SK-N-SH (cell line): Measurements from ENCODE around the gene CNBP.

Experiments
- EP300 ChIP-seq, 2 experiments: IDR thresholded peaks; 2 replicates each; pipeline versions ENCODE4 v1.4.0 to v1.6.1; 2012; ENCODE audit warnings: borderline replicate concordance in 1 of 2, low read depth in 1 of 2, low read length in 1 of 2
- GATA2 ChIP-seq: sonication (generic); formaldehyde crosslinking; IDR thresholded peaks from 2 replicates; pipeline ENCODE4 v1.5.0; 2020; ENCODE audit warnings: mild to moderate bottlenecking, missing genetic modification reagents
- JUND ChIP-seq: IDR thresholded peaks from 2 replicates; pipeline ENCODE4 v1.4.0; 2012
- MXI1 ChIP-seq: IDR thresholded peaks from 2 replicates; pipeline ENCODE4 v1.6.1; 2012; ENCODE audit warnings: mild to moderate bottlenecking, low read depth, low read length, improper control_type of control experiment
- SIN3A ChIP-seq: IDR thresholded peaks from 2 replicates; pipeline ENCODE4 v1.6.1; 2012; ENCODE audit warnings: low read depth, mild to moderate bottlenecking, low read length, moderate library complexity, borderline replicate concordance
- TAF1 ChIP-seq: IDR thresholded peaks from 2 replicates; pipeline ENCODE4 v1.6.1; 2012; ENCODE audit warnings: low read depth, mild to moderate bottlenecking, low read length, moderate library complexity, borderline replicate concordance
- TCF12 ChIP-seq: IDR thresholded peaks from 2 replicates; pipeline ENCODE4 v1.4.0; 2012
- TF ChIP-seq, protein P1 (sequence below): fragments of 200-600 bp; sonication (generic); IDR thresholded peaks from 2 replicates; pipeline ENCODE4 v1.6.1; 2017; ENCODE audit warnings: antibody characterized with exemption, mild to moderate bottlenecking, moderate library complexity
- TF ChIP-seq, protein P2 (sequence below): fragments of 150-350 bp; IDR thresholded peaks from 2 replicates; pipeline ENCODE4 v1.6.1; 2017; ENCODE audit warnings: antibody characterized with exemption, low read length, low read depth, borderline replicate concordance
- TF ChIP-seq, protein P3 (sequence below): IDR thresholded peaks from 2 replicates; pipeline ENCODE4 v1.4.0; 2012; ENCODE audit warnings: low read depth, borderline replicate concordance
- TF ChIP-seq, protein P4 (sequence below): IDR thresholded peaks from 2 replicates; pipeline ENCODE4 v1.4.0; 2012; ENCODE audit warnings: low read depth

DNA sequence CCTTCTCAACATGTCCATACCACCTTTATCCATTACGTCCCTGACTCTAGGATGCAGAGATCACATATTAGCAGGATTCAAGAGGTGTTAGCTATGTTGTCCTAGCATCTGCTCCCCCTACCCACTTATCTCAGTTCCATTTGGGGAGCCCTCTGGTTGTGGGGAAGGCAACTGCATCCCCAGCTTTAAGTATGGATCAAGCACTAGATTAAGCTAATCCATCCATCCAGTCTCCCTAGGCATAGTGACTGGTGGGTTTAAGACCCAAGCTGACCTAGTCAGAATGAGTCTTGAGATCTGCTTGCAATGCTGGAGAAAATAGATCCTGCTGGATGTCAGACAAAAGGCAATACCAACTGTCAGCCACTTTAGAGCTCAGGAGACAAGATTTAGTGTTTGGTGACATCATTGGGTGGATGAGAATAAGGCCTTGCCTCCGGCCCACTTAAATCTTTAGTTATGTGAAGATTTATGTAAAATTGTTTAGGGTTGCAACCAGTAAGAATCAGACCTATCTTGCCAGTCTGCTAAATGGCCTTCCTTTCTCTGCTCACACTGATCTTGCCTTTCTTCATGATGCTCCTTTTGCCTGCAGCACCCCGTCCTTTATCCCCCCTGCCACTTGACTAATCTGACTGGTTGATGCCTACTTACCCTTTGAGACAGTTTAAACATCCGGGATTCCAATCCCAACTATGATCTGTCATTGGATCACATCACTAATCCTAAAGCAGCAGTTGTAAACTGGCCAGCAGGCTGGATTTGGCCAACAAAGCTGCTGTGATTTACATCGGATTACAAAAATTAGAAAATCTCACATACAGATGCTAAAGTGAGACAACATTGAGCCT is 20.7 kb downstream of the CNBP start:
- TF ChIP-seq, protein P1, sequence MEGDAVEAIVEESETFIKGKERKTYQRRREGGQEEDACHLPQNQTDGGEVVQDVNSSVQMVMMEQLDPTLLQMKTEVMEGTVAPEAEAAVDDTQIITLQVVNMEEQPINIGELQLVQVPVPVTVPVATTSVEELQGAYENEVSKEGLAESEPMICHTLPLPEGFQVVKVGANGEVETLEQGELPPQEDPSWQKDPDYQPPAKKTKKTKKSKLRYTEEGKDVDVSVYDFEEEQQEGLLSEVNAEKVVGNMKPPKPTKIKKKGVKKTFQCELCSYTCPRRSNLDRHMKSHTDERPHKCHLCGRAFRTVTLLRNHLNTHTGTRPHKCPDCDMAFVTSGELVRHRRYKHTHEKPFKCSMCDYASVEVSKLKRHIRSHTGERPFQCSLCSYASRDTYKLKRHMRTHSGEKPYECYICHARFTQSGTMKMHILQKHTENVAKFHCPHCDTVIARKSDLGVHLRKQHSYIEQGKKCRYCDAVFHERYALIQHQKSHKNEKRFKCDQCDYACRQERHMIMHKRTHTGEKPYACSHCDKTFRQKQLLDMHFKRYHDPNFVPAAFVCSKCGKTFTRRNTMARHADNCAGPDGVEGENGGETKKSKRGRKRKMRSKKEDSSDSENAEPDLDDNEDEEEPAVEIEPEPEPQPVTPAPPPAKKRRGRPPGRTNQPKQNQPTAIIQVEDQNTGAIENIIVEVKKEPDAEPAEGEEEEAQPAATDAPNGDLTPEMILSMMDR = peak; percentile 30
- TF ChIP-seq JUND (no peak), EP300 (IDR thresholded peaks at IDR 0.05; ENCODE audit: borderline replicate concordance in 1 of 2, low read depth in 1 of 2, low read length in 1 of 2) (no peak), TAF1 (no peak), GATA2 (CRISPR knock-in tag) (no peak), MXI1 (no peak), SIN3A (no peak), TCF12 (no peak)
- TF ChIP-seq, protein P2, sequence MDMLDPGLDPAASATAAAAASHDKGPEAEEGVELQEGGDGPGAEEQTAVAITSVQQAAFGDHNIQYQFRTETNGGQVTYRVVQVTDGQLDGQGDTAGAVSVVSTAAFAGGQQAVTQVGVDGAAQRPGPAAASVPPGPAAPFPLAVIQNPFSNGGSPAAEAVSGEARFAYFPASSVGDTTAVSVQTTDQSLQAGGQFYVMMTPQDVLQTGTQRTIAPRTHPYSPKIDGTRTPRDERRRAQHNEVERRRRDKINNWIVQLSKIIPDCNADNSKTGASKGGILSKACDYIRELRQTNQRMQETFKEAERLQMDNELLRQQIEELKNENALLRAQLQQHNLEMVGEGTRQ = no peak
- TF ChIP-seq, protein P3, sequence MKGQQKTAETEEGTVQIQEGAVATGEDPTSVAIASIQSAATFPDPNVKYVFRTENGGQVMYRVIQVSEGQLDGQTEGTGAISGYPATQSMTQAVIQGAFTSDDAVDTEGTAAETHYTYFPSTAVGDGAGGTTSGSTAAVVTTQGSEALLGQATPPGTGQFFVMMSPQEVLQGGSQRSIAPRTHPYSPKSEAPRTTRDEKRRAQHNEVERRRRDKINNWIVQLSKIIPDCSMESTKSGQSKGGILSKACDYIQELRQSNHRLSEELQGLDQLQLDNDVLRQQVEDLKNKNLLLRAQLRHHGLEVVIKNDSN = no peak
- TF ChIP-seq, protein P4, sequence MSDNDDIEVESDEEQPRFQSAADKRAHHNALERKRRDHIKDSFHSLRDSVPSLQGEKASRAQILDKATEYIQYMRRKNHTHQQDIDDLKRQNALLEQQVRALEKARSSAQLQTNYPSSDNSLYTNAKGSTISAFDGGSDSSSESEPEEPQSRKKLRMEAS = no peak
